Astrocyte (in vitro differentiated cells and primary cell): ENCODE data around the gene PRB2. TPM values are rescaled to one million over a fixed set of nuclear protein-coding genes. Genes with fewer than 3 reads are reported as not detected.

ENCODE experiments used
- DNase-seq: peaks from one replicate; pipeline ENCODE4 v3.0.0-alpha.2; 2010; ENCODE audit warnings: low read depth
- FAIRE-seq: peaks from 2 replicates; lab custom pipeline; 2011; peaks lifted over from hg19 to GRCh38; lab: Jason Lieb, UNC
- H2AFZ ChIP-seq: 2 replicates; pipeline ENCODE4 v1.6.0; 2012; ENCODE audit warnings: low read depth, low read length, inconsistent platforms
- H3K27ac ChIP-seq: 2 replicates; pipeline ENCODE4 v1.5.1; 2011; ENCODE audit warnings: low read depth, low read length, inconsistent platforms
- H3K27me3 ChIP-seq: 2 replicates; pipeline ENCODE4 v1.6.0; 2011; ENCODE audit warnings: low read length, inconsistent platforms; ENCODE audit not compliant: insufficient read depth
- H3K36me3 ChIP-seq: 2 replicates; pipeline ENCODE4 v1.5.1; 2011; ENCODE audit warnings: low read length, inconsistent platforms; ENCODE audit not compliant: insufficient read depth
- H3K4me1 ChIP-seq: 2 replicates; pipeline ENCODE4 v1.5.1; 2011; ENCODE audit warnings: low read length, inconsistent platforms; ENCODE audit not compliant: insufficient read depth
- H3K4me2 ChIP-seq: 2 replicates; pipeline ENCODE4 v1.6.0; 2012; ENCODE audit warnings: low read length, inconsistent platforms
- H3K4me3 ChIP-seq: 2 replicates; pipeline ENCODE4 v1.5.1; 2011; ENCODE audit warnings: low read depth, mild to moderate bottlenecking, low read length, inconsistent platforms; ENCODE audit not compliant: insufficient read depth
- H3K79me2 ChIP-seq: 2 replicates; pipeline ENCODE4 v1.6.0; 2012; ENCODE audit warnings: mild to moderate bottlenecking, low read length, inconsistent platforms; ENCODE audit not compliant: insufficient read depth
- H3K9ac ChIP-seq: 2 replicates; pipeline ENCODE4 v1.6.0; 2012; ENCODE audit warnings: mild to moderate bottlenecking, low read length, inconsistent platforms
- H3K9me3 ChIP-seq: 2 replicates; pipeline ENCODE4 v1.5.1; 2012; ENCODE audit warnings: low read depth, mild to moderate bottlenecking, low read length, inconsistent platforms; ENCODE audit not compliant: insufficient read depth
- H4K20me1 ChIP-seq: 2 replicates; pipeline ENCODE4 v1.6.0; 2012; ENCODE audit warnings: low read length, inconsistent platforms; ENCODE audit not compliant: insufficient read depth
- H3K27ac Mint-ChIP-seq: one replicate; pipeline ENCODE4 v1.8.0; 2021; ENCODE audit warnings: mild to moderate bottlenecking, mixed read lengths; ENCODE audit not compliant: unreplicated experiment
- H3K27me3 Mint-ChIP-seq: one replicate; pipeline ENCODE4 v1.8.0; 2021; ENCODE audit warnings: low read depth, mixed read lengths; ENCODE audit not compliant: unreplicated experiment
- H3K36me3 Mint-ChIP-seq: one replicate; pipeline ENCODE4 v1.8.0; 2021; ENCODE audit warnings: low read depth, mixed read lengths; ENCODE audit not compliant: unreplicated experiment
- H3K4me1 Mint-ChIP-seq: one replicate; pipeline ENCODE4 v1.8.0; 2021; ENCODE audit warnings: low read depth, mixed read lengths; ENCODE audit not compliant: unreplicated experiment
- H3K4me3 Mint-ChIP-seq: one replicate; pipeline ENCODE4 v1.8.0; 2021; ENCODE audit warnings: mild to moderate bottlenecking, moderate library complexity, mixed read lengths; ENCODE audit not compliant: unreplicated experiment
- H3K9me3 Mint-ChIP-seq: one replicate; pipeline ENCODE4 v1.8.0; 2021; ENCODE audit warnings: mild to moderate bottlenecking, mixed read lengths; ENCODE audit not compliant: unreplicated experiment
- CTCF ChIP-seq: IDR thresholded peaks from 2 replicates; pipeline ENCODE4 v1.5.1; 2011; ENCODE audit warnings: low read depth, mild to moderate bottlenecking, inconsistent platforms, low read length, moderate library complexity; ENCODE audit not compliant: insufficient read depth
- EZH2 ChIP-seq: IDR thresholded peaks from 2 replicates; pipeline ENCODE4 v1.6.1; 2012; ENCODE audit warnings: mild to moderate bottlenecking, low read length, inconsistent platforms; ENCODE audit not compliant: insufficient read depth
- total RNA-seq: library from RNA; stranded (reverse); gene quantifications from 2 replicates; pipeline ENCODE4 v1.2.1, GENCODE V29; 2021

PRB2 gene
- total RNA-seq, 1 donor from 2014 or later: not detected

GRCh38 chr12:11431486-11431885, 36.1 kb upstream of the PRB2 start:
- no peak for TF ChIP-seq EZH2
- TF ChIP-seq CTCF: no peak
- Mint-ChIP-seq H3K4me1 (no peaks in the 10 kb centered on the region), H3K4me3 (no peak overlapping the region), H3K36me3 (no peaks in the 10 kb centered on the region), H3K27me3 (peaks cover 12% of the 10 kb centered on the region), H3K27ac (no peak overlapping the region), H3K9me3 (no peaks in the 10 kb centered on the region)
- Histone ChIP-seq H3K36me3 (no peaks in the 10 kb centered on the region), H3K4me3 (no peak overlapping the region), H3K4me2 (no peak overlapping the region), H3K27ac (no peak overlapping the region), H3K27me3 (no peaks in the 10 kb centered on the region), H3K9ac (no peak overlapping the region), H4K20me1 (no peaks in the 10 kb centered on the region), H3K4me1 (no peaks in the 10 kb centered on the region), H2AFZ (no peak overlapping the region), H3K9me3 (no peaks in the 10 kb centered on the region), H3K79me2 (no peaks in the 10 kb centered on the region)
- no peak for DNase-seq
- no peak for FAIRE-seq

- Mint-ChIP-seq H3K4me1 (no peaks in the 10 kb centered on the region), H3K27me3 (peaks cover 10% of the 10 kb centered on the region), H3K27ac (no peak overlapping the region), H3K36me3 (no peaks in the 10 kb centered on the region), H3K9me3 (no peaks in the 10 kb centered on the region), H3K4me3 (no peak overlapping the region)
- no peaks in the 10 kb centered on the region for H3K79me2 ChIP-seq
- no peak overlapping the region for H2AFZ ChIP-seq
- DNase-seq: no peak
- H3K4me2 ChIP-seq: no peak overlapping the region
- TF ChIP-seq EZH2 (no peak), CTCF (no peak)
- no peak overlapping the region for H3K27ac ChIP-seq
- no peaks in the 10 kb centered on the region for H4K20me1 ChIP-seq
- H3K9ac ChIP-seq: no peak overlapping the region
- no peak overlapping the region for H3K4me3 ChIP-seq
- H3K36me3 ChIP-seq: no peaks in the 10 kb centered on the region
- H3K9me3 ChIP-seq: no peaks in the 10 kb centered on the region
- no peak for FAIRE-seq
- no peaks in the 10 kb centered on the region for H3K4me1 ChIP-seq
- no peaks in the 10 kb centered on the region for H3K27me3 ChIP-seq
Observed at GRCh38 chr12:11427341-11427740, 32.0 kb upstream of the PRB2 start.

- TF ChIP-seq CTCF: no peak
- TF ChIP-seq EZH2: no peak
- H3K4me3 Mint-ChIP-seq: no peak overlapping the region
- H4K20me1 ChIP-seq: no peaks in the 10 kb centered on the region
- no peak overlapping the region for H3K4me2 ChIP-seq
- no peak overlapping the region for H3K27ac Mint-ChIP-seq
- no peaks in the 10 kb centered on the region for H3K4me1 Mint-ChIP-seq
- DNase-seq: no peak
- H3K27me3 Mint-ChIP-seq: no peaks in the 10 kb centered on the region
- no peaks in the 10 kb centered on the region for H3K36me3 ChIP-seq
- no peaks in the 10 kb centered on the region for H3K79me2 ChIP-seq
- no peak overlapping the region for H2AFZ ChIP-seq
- H3K4me3 ChIP-seq: no peak overlapping the region
- no peaks in the 10 kb centered on the region for H3K4me1 ChIP-seq
- no peaks in the 10 kb centered on the region for H3K36me3 Mint-ChIP-seq
- no peak overlapping the region for H3K9ac ChIP-seq
- H3K9me3 ChIP-seq: no peaks in the 10 kb centered on the region
- FAIRE-seq: no peak
- no peak overlapping the region for H3K27ac ChIP-seq
- no peaks in the 10 kb centered on the region for H3K9me3 Mint-ChIP-seq
- H3K27me3 ChIP-seq: no peaks in the 10 kb centered on the region
Observed at GRCh38 chr12:11412731-11413130, 17.4 kb upstream of the PRB2 start.
